A549 (cell line): Measurements from ENCODE around the gene PTPRK. TPM values are rescaled to one million over a fixed set of nuclear protein-coding genes. Genes with fewer than 3 reads are reported as not detected.

Experiments used
- ATAC-seq, 2 experiments: fragments of 200-7000 bp in 1 of 2; fragments of >200 bp in 1 of 2; cut with Nextera tagmentation in 1 of 2; cut with Tn5 transposase in 1 of 2; 3 replicates each; pipeline versions ENCODE4 v1.8.0 to v1.9.1; 2018 to 2020; ENCODE audit warnings: mild to moderate bottlenecking in 1 of 2, moderate library complexity in 1 of 2
- CTCF ChIA-PET: fragments of 300-600 bp; sonication (Branson Sonifier 250); formaldehyde crosslinking; extraction: SDS; loops from one replicate; lab custom pipeline; 2021; ENCODE audit warnings: antibody characterized with exemption, inconsistent platforms; lab: Yijun Ruan, JAX
- POLR2A ChIA-PET: fragments of 350-600 bp; formaldehyde crosslinking; extraction: SDS; loops from one replicate; lab custom pipeline; 2021; ENCODE audit warnings: antibody characterized with exemption, inconsistent platforms; lab: Yijun Ruan, JAX
- DNase-seq, 2 experiments: peaks; one replicate each; pipeline versions ENCODE4 v3.0.0 to v3.0.0-alpha.2; 2011 to 2016; ENCODE audit warnings: low read depth in 1 of 2, low spot score in 1 of 2
- FAIRE-seq: peaks from 2 replicates; lab custom pipeline; 2011; peaks lifted over from hg19 to GRCh38; lab: Jason Lieb, UNC
- H3K27ac ChIP-seq, 2 experiments: fragments of >200 bp; sonication (Bioruptor Twin); formaldehyde crosslinking; 3 replicates each; pipeline ENCODE4 v1.5.1; 2016 to 2017
- H3K4me1 ChIP-seq: fragments of >200 bp; sonication (Bioruptor Twin); formaldehyde crosslinking; 3 replicates; pipeline ENCODE4 v1.6.1; 2016
- H3K4me2 ChIP-seq: fragments of >200 bp; sonication (Bioruptor Twin); formaldehyde crosslinking; 3 replicates; pipeline ENCODE4 v1.6.1; 2016
- H3K4me3 ChIP-seq: fragments of >200 bp; sonication (Bioruptor Twin); formaldehyde crosslinking; 3 replicates; pipeline ENCODE4 v1.5.1; 2016
- H3K9me3 ChIP-seq: fragments of >200 bp; sonication (Bioruptor Twin); formaldehyde crosslinking; 3 replicates; pipeline ENCODE4 v1.6.1; 2016
- CBX2 ChIP-seq: fragments of 200-600 bp; sonication (generic); IDR thresholded peaks from 2 replicates; pipeline ENCODE4 v1.6.1; 2016; ENCODE audit warnings: low read depth, mild to moderate bottlenecking, borderline replicate concordance
- CBX8 ChIP-seq: fragments of 200-600 bp; sonication (generic); IDR thresholded peaks from 2 replicates; pipeline ENCODE4 v1.6.1; 2016
- CHD2 ChIP-seq: fragments of 150-350 bp; IDR thresholded peaks from 2 replicates; pipeline ENCODE4 v1.6.1; 2014; ENCODE audit warnings: low read length; ENCODE audit not compliant: partially characterized antibody
- EHF ChIP-seq: fragments of 250-450 bp; sonication (Bioruptor Pico); IDR thresholded peaks from 2 replicates; pipeline ENCODE4 v1.5.0; 2020; ENCODE audit warnings: mild to moderate bottlenecking
- EHMT2 ChIP-seq: fragments of 200-600 bp; sonication (generic); IDR thresholded peaks from 2 replicates; pipeline ENCODE4 v1.6.1; 2016; ENCODE audit warnings: antibody characterized with exemption, low read depth, mild to moderate bottlenecking, moderate library complexity
- EP300 ChIP-seq, 2 experiments: fragments of >200 bp; sonication (Bioruptor Twin); formaldehyde crosslinking; IDR thresholded peaks; 2 replicates in 1 of 2; 3 replicates in 1 of 2; pipeline ENCODE4 v1.6.1; 2016 to 2017
- FOSL2 ChIP-seq, 2 experiments: fragments of 450-650 bp in 1 of 2; fragments of >200 bp in 1 of 2; sonication (Bioruptor Twin) in 1 of 2; formaldehyde crosslinking; IDR thresholded peaks; 2 replicates each; pipeline versions ENCODE4 v1.5.0 to v1.6.1; 2016 to 2020; ENCODE audit warnings: mild to moderate bottlenecking in 1 of 2, moderate library complexity in 1 of 2
- JUNB ChIP-seq: fragments of >200 bp; sonication (Bioruptor Twin); formaldehyde crosslinking; IDR thresholded peaks from 2 replicates; pipeline ENCODE4 v1.6.1; 2016
- KDM1A ChIP-seq: fragments of 200-600 bp; sonication (generic); IDR thresholded peaks from 2 replicates; pipeline ENCODE4 v1.6.1; 2016; ENCODE audit warnings: low read depth, mild to moderate bottlenecking
- MAFK ChIP-seq: fragments of 450-650 bp; IDR thresholded peaks from 2 replicates; pipeline ENCODE4 v1.6.1; 2014; ENCODE audit not compliant: partially characterized antibody
- NFE2L2 ChIP-seq: fragments of 150-350 bp; conservative IDR thresholded peaks from 2 replicates; pipeline ENCODE4 v1.6.1; 2014; ENCODE audit warnings: low read length
- PHF8 ChIP-seq: fragments of 200-600 bp; sonication (generic); IDR thresholded peaks from 2 replicates; pipeline ENCODE4 v1.6.1; 2016; ENCODE audit warnings: low read depth, mild to moderate bottlenecking, antibody characterized with exemption, moderate library complexity, borderline replicate concordance
- POLR2AphosphoS2 ChIP-seq: conservative IDR thresholded peaks from 2 replicates; pipeline ENCODE4 v1.6.1; 2012; ENCODE audit warnings: low read length, improper control_type of control experiment, inconsistent platforms
- RARB ChIP-seq: fragments of 250-450 bp; sonication (Bioruptor Pico); IDR thresholded peaks from 2 replicates; pipeline ENCODE4 v1.8.0; 2021; ENCODE audit warnings: mild to moderate bottlenecking, moderate library complexity
- RFX5 ChIP-seq: fragments of 450-650 bp; IDR thresholded peaks from 2 replicates; pipeline ENCODE4 v1.7.1; 2014; ENCODE audit warnings: antibody characterized with exemption, mild to moderate bottlenecking, moderate library complexity
- SMC3 ChIP-seq: fragments of >200 bp; sonication (Bioruptor Twin); formaldehyde crosslinking; IDR thresholded peaks from 3 replicates; pipeline ENCODE4 v1.6.1; 2018; ENCODE audit warnings: inconsistent platforms
- ZFP36 ChIP-seq: fragments of 450-650 bp; IDR thresholded peaks from 2 replicates; pipeline ENCODE4 v1.6.1; 2014; ENCODE audit warnings: borderline replicate concordance; ENCODE audit not compliant: partially characterized antibody
- ZSCAN20 ChIP-seq: fragments of 250-450 bp; sonication (Bioruptor Pico); IDR thresholded peaks from 2 replicates; pipeline ENCODE4 v1.8.0; 2022; ENCODE audit warnings: mild to moderate bottlenecking, moderate library complexity
- WGBS: methylation state at CpG from one replicate; pipeline ENCODE4 v1.1.6; 2017; ENCODE audit errors: missing lambda C conversion rate; 5-methylcytosine and 5-hydroxymethylcytosine counted together
- polyA plus RNA-seq, 4 experiments: library from polyadenylated mRNA; depleted of rRNA in 3 of 4; stranded (reverse); fragments of >200 nt; fragmentation: RNase III in 1 of 4; extraction: RNeasy Plus Mini Kit Qiagen cat#74134 plus additional on column Dnase treatment in 1 of 4; gene quantifications; 2 replicates in 3 of 4; 3 replicates in 1 of 4; pipeline ENCODE4 v1.2.3, GENCODE V29; 2011 to 2017
- TF ChIP-seq, protein P1 (sequence below): fragments of >200 bp; sonication (Bioruptor Twin); formaldehyde crosslinking; IDR thresholded peaks from 3 replicates; pipeline ENCODE4 v1.5.1; 2016
- TF ChIP-seq, protein P2 (sequence below): fragments of 450-650 bp; IDR thresholded peaks from 2 replicates; pipeline ENCODE4 v1.6.1; 2014; ENCODE audit warnings: antibody characterized with exemption

The PTPRK gene
- polyA plus RNA-seq, 2 of the 4 experiments (the other 2 are of a cell fraction), result 14.4 to 16.1 TPM

DNA sequence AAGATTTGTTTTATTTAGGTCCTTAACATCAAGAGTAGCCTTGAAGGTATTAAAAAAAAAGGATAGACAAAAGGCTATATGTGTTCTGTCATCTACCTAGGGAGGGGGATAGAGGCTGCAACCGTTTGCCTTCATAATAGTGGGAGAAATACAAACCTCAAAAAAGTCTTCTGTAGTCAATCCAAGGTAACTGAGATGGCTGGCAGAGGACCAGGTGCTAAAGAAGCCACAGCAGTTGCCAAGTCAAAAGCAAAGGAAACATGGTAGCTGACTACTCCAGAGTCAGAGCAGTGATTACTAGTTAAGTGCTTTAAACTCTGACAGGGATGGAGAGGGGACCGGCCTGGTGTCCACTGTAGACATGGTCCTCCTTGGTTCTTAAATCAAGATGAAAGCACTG is 249.4 kb downstream of the PTPRK start:
- FAIRE-seq (no peak), ATAC-seq (no peak), DNase-seq (no peak)
- H3K9me3 ChIP-seq, result no peaks in the 10 kb centered on the region
- CTCF ChIA-PET, result no interaction called here
- no peak overlapping the region for H3K4me3 ChIP-seq
- POLR2A ChIA-PET, result no interaction called here
- TF ChIP-seq KDM1A, result no peak
- TF ChIP-seq FOSL2 (IDR thresholded peaks at IDR 0.05), result no peak
- no peak for TF ChIP-seq FOSL2 (CRISPR knock-in tag; IDR thresholded peaks at IDR 0.05)
- no peak for TF ChIP-seq JUNB
- no peak for TF ChIP-seq EHF (CRISPR knock-in tag)
- no peak for TF ChIP-seq ZSCAN20
- no peak for TF ChIP-seq RFX5
- TF ChIP-seq POLR2AphosphoS2, result no peak
- no peak for TF ChIP-seq MAFK
- TF ChIP-seq, protein P1, sequence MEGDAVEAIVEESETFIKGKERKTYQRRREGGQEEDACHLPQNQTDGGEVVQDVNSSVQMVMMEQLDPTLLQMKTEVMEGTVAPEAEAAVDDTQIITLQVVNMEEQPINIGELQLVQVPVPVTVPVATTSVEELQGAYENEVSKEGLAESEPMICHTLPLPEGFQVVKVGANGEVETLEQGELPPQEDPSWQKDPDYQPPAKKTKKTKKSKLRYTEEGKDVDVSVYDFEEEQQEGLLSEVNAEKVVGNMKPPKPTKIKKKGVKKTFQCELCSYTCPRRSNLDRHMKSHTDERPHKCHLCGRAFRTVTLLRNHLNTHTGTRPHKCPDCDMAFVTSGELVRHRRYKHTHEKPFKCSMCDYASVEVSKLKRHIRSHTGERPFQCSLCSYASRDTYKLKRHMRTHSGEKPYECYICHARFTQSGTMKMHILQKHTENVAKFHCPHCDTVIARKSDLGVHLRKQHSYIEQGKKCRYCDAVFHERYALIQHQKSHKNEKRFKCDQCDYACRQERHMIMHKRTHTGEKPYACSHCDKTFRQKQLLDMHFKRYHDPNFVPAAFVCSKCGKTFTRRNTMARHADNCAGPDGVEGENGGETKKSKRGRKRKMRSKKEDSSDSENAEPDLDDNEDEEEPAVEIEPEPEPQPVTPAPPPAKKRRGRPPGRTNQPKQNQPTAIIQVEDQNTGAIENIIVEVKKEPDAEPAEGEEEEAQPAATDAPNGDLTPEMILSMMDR, result no peak
- H3K27ac ChIP-seq, result no peak overlapping the region
- 76% methylated on average over 2 of the region's 2 CpGs for WGBS
- no peak overlapping the region for H3K4me2 ChIP-seq
- peaks cover 14% of the 10 kb centered on the region for H3K4me1 ChIP-seq

DNA sequence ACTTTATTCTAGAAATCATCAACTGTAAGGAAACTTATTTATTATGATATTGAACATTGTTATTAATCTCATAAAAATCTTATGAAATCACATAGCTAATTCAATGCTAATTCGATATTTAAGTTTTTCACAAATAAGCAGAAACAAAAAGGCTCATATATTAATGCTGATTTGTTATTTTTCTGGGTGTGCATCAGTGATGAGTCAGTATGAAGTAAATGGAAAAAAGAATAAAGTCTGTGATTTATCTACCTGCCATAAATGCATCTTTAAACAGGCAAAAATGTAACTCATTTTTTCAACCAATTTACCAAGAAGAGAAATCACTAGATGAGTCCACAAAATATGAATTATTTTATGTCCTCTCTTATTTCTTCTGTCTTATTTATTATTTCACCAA is 253.5 kb downstream of the PTPRK start:
- TF ChIP-seq CBX8 (no peak), EP300 (IDR thresholded peaks at IDR 0.05) (no peak), PHF8 (no peak), CBX2 (no peak)
- Histone ChIP-seq H3K27ac (no peak overlapping the region), H3K4me2 (no peak overlapping the region), H3K4me3 (no peak overlapping the region), H3K4me1 (no peaks in the 10 kb centered on the region), H3K9me3 (no peaks in the 10 kb centered on the region)
- DNase-seq, result no peak
- ChIA-PET POLR2A (interaction anchor here (0.5 kb wide), 1 partner anchor 203 kb away, joined by 5 read pairs; no protein-coding TSS in a partner anchor), CTCF (no interaction called here)
- ATAC-seq, result no peak
- WGBS, result 83% methylated on average over 1 of the region's 1 CpG
- no peak for FAIRE-seq

DNA sequence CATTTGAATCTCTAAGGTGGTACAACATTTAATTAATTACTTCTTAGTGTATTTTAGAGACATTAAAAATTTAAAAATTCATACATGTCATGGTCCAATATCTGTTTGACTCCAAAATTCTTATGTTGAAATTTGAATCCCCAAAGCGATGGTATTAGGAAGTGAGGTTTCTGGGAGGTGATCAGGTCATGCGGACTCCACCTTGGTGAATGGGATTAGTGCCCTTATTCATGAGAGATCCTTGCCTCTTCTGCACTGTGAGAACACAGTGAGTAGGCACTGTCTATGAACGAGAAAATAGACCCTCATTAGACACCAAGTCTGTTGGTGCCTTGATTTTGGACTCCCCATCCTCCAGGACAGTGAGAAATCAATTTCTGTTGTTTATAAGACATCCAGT is 254.7 kb downstream of the PTPRK start:
- no peak for FAIRE-seq

More for the DNA sequence above, 254.7 kb downstream of the PTPRK start:
- POLR2A ChIA-PET, result no interaction called here
- Histone ChIP-seq H3K27ac (no peak overlapping the region), H3K4me3 (no peak overlapping the region), H3K4me2 (no peak overlapping the region), H3K4me1 (no peaks in the 10 kb centered on the region), H3K9me3 (no peaks in the 10 kb centered on the region)
- WGBS, result 68% methylated on average over 3 of the region's 3 CpGs
- ATAC-seq (no peak), DNase-seq (no peak)
- CTCF ChIA-PET, result no interaction called here
- TF ChIP-seq CHD2 (no peak), ZFP36 (no peak), SMC3 (no peak), RARB (CRISPR knock-in tag) (no peak), NFE2L2 (no peak), FOSL2 (IDR thresholded peaks at IDR 0.05) (no peak), FOSL2 (CRISPR knock-in tag; IDR thresholded peaks at IDR 0.05) (no peak), EHMT2 (no peak)
- TF ChIP-seq, protein P2, sequence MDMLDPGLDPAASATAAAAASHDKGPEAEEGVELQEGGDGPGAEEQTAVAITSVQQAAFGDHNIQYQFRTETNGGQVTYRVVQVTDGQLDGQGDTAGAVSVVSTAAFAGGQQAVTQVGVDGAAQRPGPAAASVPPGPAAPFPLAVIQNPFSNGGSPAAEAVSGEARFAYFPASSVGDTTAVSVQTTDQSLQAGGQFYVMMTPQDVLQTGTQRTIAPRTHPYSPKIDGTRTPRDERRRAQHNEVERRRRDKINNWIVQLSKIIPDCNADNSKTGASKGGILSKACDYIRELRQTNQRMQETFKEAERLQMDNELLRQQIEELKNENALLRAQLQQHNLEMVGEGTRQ, result no peak
